HG03520 (cell line): ENCODE results near the gene MDM2.
"Not testable (repeated sequence)": the region's sequence is repeated elsewhere in the genome, so short reads cannot be mapped to it uniquely, and the experiment has no call there.

ENCODE experiments used
- ATAC-seq: cut with Tn5 transposase; IDR thresholded peaks from one replicate; pipeline ENCODE4 v1.9.1; 2021; ENCODE audit warnings: mild to moderate bottlenecking, moderate library complexity; ENCODE audit not compliant: unreplicated experiment

The MDM2 gene

GRCh38 chr12:68824597-68825250, 16.7 kb downstream of the MDM2 start:
- no peak for ATAC-seq

GRCh38 chr12:68825569-68826217, 17.7 kb downstream of the MDM2 start:
- no peak for ATAC-seq

GRCh38 chr12:68827895-68828671, 20.1 kb downstream of the MDM2 start:
- no peak for ATAC-seq

GRCh38 chr12:68828672-68829068, 20.7 kb downstream of the MDM2 start:
- no peak for ATAC-seq

GRCh38 chr12:68831272-68831671, 23.3 kb downstream of the MDM2 start:
- ATAC-seq: no peak

GRCh38 chr12:68831751-68832503, 23.9 kb downstream of the MDM2 start:
- ATAC-seq: no peak

- ATAC-seq: no peak
These were observed 24.5 kb downstream of the MDM2 start for GRCh38 chr12:68832504-68832867.

GRCh38 chr12:68833508-68833907, 25.5 kb downstream of the MDM2 start:
- ATAC-seq: no peak

GRCh38 chr12:68835333-68835908, 27.4 kb downstream of the MDM2 start:
- ATAC-seq: no peak

GRCh38 chr12:68837215-68837614, 29.2 kb downstream of the MDM2 start:
- ATAC-seq: no peak

GRCh38 chr12:68838046-68838886, 30.3 kb downstream of the MDM2 start:
- ATAC-seq: no peak

- ATAC-seq: no peak
These were observed 31.5 kb downstream of the MDM2 start for GRCh38 chr12:68839183-68840147.

GRCh38 chr12:68841175-68841574, 33.2 kb downstream of the MDM2 start:
- not testable (repeated sequence) for ATAC-seq

- ATAC-seq: no peak
These were observed 33.7 kb downstream of the MDM2 start for GRCh38 chr12:68841717-68842116.

GRCh38 chr12:68842123-68842522, 34.1 kb downstream of the MDM2 start:
- no peak for ATAC-seq

GRCh38 chr12:68842784-68843567, 35.0 kb downstream of the MDM2 start:
- no peak for ATAC-seq

- ATAC-seq: no peak
These were observed 36.4 kb downstream of the MDM2 start for GRCh38 chr12:68844318-68844745.
